HCT116 (cell line): ENCODE measurements around the gene GLYATL3. TPM values are rescaled to one million over a fixed set of nuclear protein-coding genes. Genes with fewer than 3 reads are reported as not detected.

Experiments used
- ATAC-seq: fragments of 200-7000 bp; cut with Tn5 transposase; 2 replicates; pipeline ENCODE4 v1.9.1; 2020; ENCODE audit warnings: mild to moderate bottlenecking, moderate library complexity
- BruUV-seq: library from RNA; stranded (reverse); fragments of 400-500 nt; replicated peaks from 2 replicates; lab custom pipeline; 2021; lab: Mats Ljungman, UMichigan
- CTCF ChIA-PET: fragments of 300-600 bp; sonication (Branson Sonifier 250); formaldehyde crosslinking; loops from one replicate; lab custom pipeline; 2021; ENCODE audit warnings: antibody characterized with exemption; lab: Charles Lee
- POLR2A ChIA-PET: fragments of 300-600, 350-600 bp; sonication (Branson Sonifier 250); formaldehyde crosslinking; loops from one replicate; lab custom pipeline; 2021; ENCODE audit warnings: antibody characterized with exemption; lab: Charles Lee
- RAD21 ChIA-PET, 2 experiments: fragments of 300-600 bp; sonication (Branson Sonifier 250); formaldehyde crosslinking; loops; one replicate each; lab custom pipeline; 2023; ENCODE audit warnings: low total read pairs in 2 of 2; ENCODE audit not compliant: uncharacterized antibody in 2 of 2, unreplicated experiment in 2 of 2, low non-redundant PET in 1 of 2; lab: Charles Lee
- DNase-seq: peaks from one replicate; pipeline ENCODE4 v3.0.0-alpha.2; 2010; ENCODE audit warnings: low read depth, low spot score
- H2AFZ ChIP-seq: fragments of 200-600 bp; shearing (Covaris generic), sonication (generic); 2 replicates; pipeline ENCODE4 v1.6.1; 2017; ENCODE audit warnings: low read depth, mixed run types, mixed read lengths, antibody characterized with exemption, low read length; ENCODE audit not compliant: poor library complexity, severe bottlenecking
- H3K27ac ChIP-seq: 2 replicates; pipeline ENCODE4 v1.5.1; 2012; ENCODE audit warnings: low read depth, low read length
- H3K27me3 ChIP-seq: fragments of 200-600 bp; sonication (generic); 2 replicates; pipeline ENCODE4 v1.6.1; 2016; ENCODE audit warnings: mixed run types, low read length, mixed read lengths; ENCODE audit not compliant: insufficient read depth
- H3K36me3 ChIP-seq, 2 experiments: fragments of 200-500 bp in 1 of 2; fragments of 200-600 bp in 1 of 2; sonication (Bioruptor generic) in 1 of 2; sonication (generic) in 1 of 2; 2 replicates each; pipeline versions ENCODE4 v1.5.1 to v1.6.1; 2014 to 2016; ENCODE audit warnings: low read length in 2 of 2, inconsistent platforms in 1 of 2, mixed read lengths in 1 of 2, mixed run types in 1 of 2; ENCODE audit not compliant: insufficient read depth in 2 of 2, control insufficient read depth in 1 of 2
- H3K4me1 ChIP-seq, 2 experiments: fragments of 200-600 bp in 1 of 2; sonication (generic) in 1 of 2; 2 replicates each; pipeline versions ENCODE4 v1.5.1 to v1.6.1; 2012 to 2017; ENCODE audit warnings: low read length in 2 of 2, inconsistent platforms in 1 of 2, mild to moderate bottlenecking in 1 of 2, mixed read lengths in 1 of 2, mixed run types in 1 of 2, moderate library complexity in 1 of 2; ENCODE audit not compliant: insufficient read depth in 2 of 2, control insufficient read depth in 1 of 2
- H3K4me2 ChIP-seq: fragments of 200-600 bp; sonication (generic); 2 replicates; pipeline ENCODE4 v1.6.1; 2017; ENCODE audit warnings: mixed run types, low read length, mixed read lengths
- H3K4me3 ChIP-seq, 2 experiments: fragments of 200-600 bp in 1 of 2; sonication (generic) in 1 of 2; replicated peaks in 1 of 2; 2 replicates each; pipeline ENCODE4 v1.5.1; 2011 to 2016; ENCODE audit warnings: low read length in 2 of 2, control low read depth in 1 of 2, low read depth in 1 of 2, mild to moderate bottlenecking in 1 of 2, mixed read lengths in 1 of 2, mixed run types in 1 of 2
- H3K79me2 ChIP-seq: fragments of 200-600 bp; sonication (generic); 2 replicates; pipeline ENCODE4 v1.6.1; 2017; ENCODE audit warnings: mild to moderate bottlenecking, mixed run types, low read length, moderate library complexity, mixed read lengths; ENCODE audit not compliant: insufficient read depth
- H3K9ac ChIP-seq: fragments of 200-600 bp; sonication (generic); 2 replicates; pipeline ENCODE4 v1.6.1; 2016; ENCODE audit warnings: low read length, mixed read lengths
- H3K9me2 ChIP-seq: fragments of 200-600 bp; sonication (generic), shearing (Covaris generic); 2 replicates; pipeline ENCODE4 v1.6.1; 2017; ENCODE audit warnings: mixed run types, mild to moderate bottlenecking, moderate library complexity; ENCODE audit not compliant: insufficient read depth
- H3K9me3 ChIP-seq, 2 experiments: fragments of 200-500 bp in 1 of 2; fragments of 200-600 bp in 1 of 2; sonication (Bioruptor generic) in 1 of 2; sonication (generic) in 1 of 2; 2 replicates each; pipeline ENCODE4 v1.6.1; 2014 to 2017; ENCODE audit warnings: low read length in 2 of 2, mixed read lengths in 2 of 2, inconsistent platforms in 1 of 2, low read depth in 1 of 2, mild to moderate bottlenecking in 1 of 2, mixed run types in 1 of 2, moderate library complexity in 1 of 2; ENCODE audit not compliant: control insufficient read depth in 1 of 2, insufficient read depth in 1 of 2
- H4K20me1 ChIP-seq: fragments of 200-600 bp; sonication (generic), shearing (Covaris generic); 2 replicates; pipeline ENCODE4 v1.6.1; 2017; ENCODE audit warnings: mixed run types, mild to moderate bottlenecking, moderate library complexity; ENCODE audit not compliant: insufficient read depth
- ATF3 ChIP-seq: IDR thresholded peaks from 2 replicates; pipeline ENCODE4 v1.6.1; 2012
- CEBPB ChIP-seq: IDR thresholded peaks from 2 replicates; pipeline ENCODE4 v1.6.1; 2012; ENCODE audit warnings: low read depth
- EGR1 ChIP-seq: IDR thresholded peaks from 2 replicates; pipeline ENCODE4 v1.6.1; 2012; ENCODE audit warnings: low read depth
- ELF1 ChIP-seq: IDR thresholded peaks from 2 replicates; pipeline ENCODE4 v1.6.1; 2012; ENCODE audit warnings: low read depth, borderline replicate concordance
- EZH2 ChIP-seq: fragments of 200-600 bp; sonication (generic); IDR thresholded peaks from 2 replicates; pipeline ENCODE4 v1.6.1; 2017; ENCODE audit warnings: antibody characterized with exemption, mixed run types
- EZH2phosphoT487 ChIP-seq: fragments of 200-600 bp; IDR thresholded peaks from 2 replicates; pipeline ENCODE4 v1.6.1; 2018; ENCODE audit warnings: antibody characterized with exemption, borderline replicate concordance
- FOSL1 ChIP-seq: IDR thresholded peaks from 2 replicates; pipeline ENCODE4 v1.6.1; 2012; ENCODE audit warnings: low read depth
- JUND ChIP-seq: IDR thresholded peaks from 2 replicates; pipeline ENCODE4 v1.6.1; 2012
- POLR2AphosphoS5 ChIP-seq: IDR thresholded peaks from 2 replicates; pipeline ENCODE4 v1.6.1; 2011; ENCODE audit warnings: mild to moderate bottlenecking, low read depth, low read length, moderate library complexity
- SRF ChIP-seq: IDR thresholded peaks from 2 replicates; pipeline ENCODE4 v1.6.1; 2012; ENCODE audit warnings: low read depth
- TCF7L2 ChIP-seq: IDR thresholded peaks from 2 replicates; pipeline ENCODE4 v1.7.0; 2011; ENCODE audit warnings: borderline replicate concordance, inconsistent platforms; ENCODE audit not compliant: insufficient read depth, insufficient read length; ENCODE audit errors: extremely low read depth
- YY1 ChIP-seq: IDR thresholded peaks from 2 replicates; pipeline ENCODE4 v1.6.1; 2011; ENCODE audit warnings: low read length, low read depth, moderate library complexity, mild to moderate bottlenecking; ENCODE audit not compliant: insufficient replicate concordance; ENCODE audit errors: extremely low read depth
- ZNF274 ChIP-seq: fragments of 200-500 bp; sonication (Bioruptor generic); IDR thresholded peaks from 2 replicates; pipeline ENCODE4 v1.6.1; 2014; ENCODE audit warnings: mild to moderate bottlenecking, low read depth, low read length, inconsistent platforms
- intact Hi-C: fragments of 100-400 bp; cut with micrococcal nuclease; formaldehyde crosslinking; loops from 2 replicates; pipeline ENCODE4 v1.10.0; 2022
- total RNA-seq: library from RNA; stranded (reverse); gene quantifications from one replicate; pipeline ENCODE4 v1.2.1, GENCODE V29; 2021; ENCODE audit not compliant: unreplicated experiment
- TF ChIP-seq, protein P1 (sequence below): IDR thresholded peaks from 2 replicates; pipeline ENCODE4 v1.6.1; 2012

The GLYATL3 gene
- total RNA-seq, 1 experiment from 2014 or later = not detected

- Histone ChIP-seq H3K4me3 (no peak overlapping the region), H3K79me2 (no peaks in the 10 kb centered on the region), H3K4me2 (no peak overlapping the region), H3K4me1 (no peaks in the 10 kb centered on the region), H4K20me1 (no peaks in the 10 kb centered on the region), H3K9me2 (no peaks in the 10 kb centered on the region), H3K27me3 (no peaks in the 10 kb centered on the region), H3K9ac (no peak overlapping the region), H3K36me3 (no peaks in the 10 kb centered on the region), H3K27ac (no peak overlapping the region), H3K9me3 (no peaks in the 10 kb centered on the region), H2AFZ (no peak overlapping the region)
- ATAC-seq (no peak), DNase-seq (no peak)
- CTCF ChIA-PET = interaction anchor here (1.0 kb wide), 1 partner anchor 8 kb away, joined by 3 read pairs; no protein-coding TSS in a partner anchor
- POLR2A ChIA-PET = no interaction called here
- no TSS peak for BruUV-seq
- intact Hi-C loops = no loop called here
- RAD21 ChIA-PET = no interaction called here
- TF ChIP-seq ELF1 (no peak), POLR2AphosphoS5 (no peak), CEBPB (no peak), YY1 (no peak), JUND (no peak), EZH2 (no peak), EZH2phosphoT487 (no peak), EGR1 (no peak), ATF3 (no peak), SRF (no peak), FOSL1 (no peak)
- TF ChIP-seq, protein P1, sequence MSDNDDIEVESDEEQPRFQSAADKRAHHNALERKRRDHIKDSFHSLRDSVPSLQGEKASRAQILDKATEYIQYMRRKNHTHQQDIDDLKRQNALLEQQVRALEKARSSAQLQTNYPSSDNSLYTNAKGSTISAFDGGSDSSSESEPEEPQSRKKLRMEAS = no peak
Measured at GRCh38 chr6:49524541-49524940, 24.8 kb downstream of the GLYATL3 start.

GRCh38 chr6:49526598-49526997, 26.9 kb downstream of the GLYATL3 start:
- H3K79me2 ChIP-seq = no peaks in the 10 kb centered on the region
- H3K4me3 ChIP-seq = no peak overlapping the region
- ATAC-seq (no peak), DNase-seq (no peak)
- RAD21 ChIA-PET = no interaction called here
- intact Hi-C loops = no loop called here
- no peaks in the 10 kb centered on the region for H3K4me1 ChIP-seq
- H3K9ac ChIP-seq = no peak overlapping the region
- H3K27me3 ChIP-seq = no peaks in the 10 kb centered on the region
- H4K20me1 ChIP-seq = no peaks in the 10 kb centered on the region
- no peaks in the 10 kb centered on the region for H3K9me3 ChIP-seq
- H2AFZ ChIP-seq = no peak overlapping the region
- CTCF ChIA-PET = no interaction called here
- no TSS peak for BruUV-seq
- POLR2A ChIA-PET = no interaction called here
- H3K27ac ChIP-seq = no peak overlapping the region
- no peak for TF ChIP-seq POLR2AphosphoS5
- TF ChIP-seq ZNF274 = no peak
- TF ChIP-seq JUND = no peak
- TF ChIP-seq SRF = no peak
- TF ChIP-seq TCF7L2 = no peak
- no peak for TF ChIP-seq YY1
- TF ChIP-seq CEBPB = no peak
- H3K9me2 ChIP-seq = no peaks in the 10 kb centered on the region
- H3K4me2 ChIP-seq = no peak overlapping the region
- no peaks in the 10 kb centered on the region for H3K36me3 ChIP-seq
